ENCODE results near the gene DESI2. TPM values are rescaled to one million over a fixed set of nuclear protein-coding genes. Genes with fewer than 3 reads are reported as not detected.
"Not testable (repeated sequence)": the region's sequence is repeated elsewhere in the genome, so short reads cannot be mapped to it uniquely, and the experiment has no call there.

Gene DESI2
- total and polyA plus RNA-seq, 2 experiments from 2014 or later = 31.5 to 48.2 TPM

DNA sequence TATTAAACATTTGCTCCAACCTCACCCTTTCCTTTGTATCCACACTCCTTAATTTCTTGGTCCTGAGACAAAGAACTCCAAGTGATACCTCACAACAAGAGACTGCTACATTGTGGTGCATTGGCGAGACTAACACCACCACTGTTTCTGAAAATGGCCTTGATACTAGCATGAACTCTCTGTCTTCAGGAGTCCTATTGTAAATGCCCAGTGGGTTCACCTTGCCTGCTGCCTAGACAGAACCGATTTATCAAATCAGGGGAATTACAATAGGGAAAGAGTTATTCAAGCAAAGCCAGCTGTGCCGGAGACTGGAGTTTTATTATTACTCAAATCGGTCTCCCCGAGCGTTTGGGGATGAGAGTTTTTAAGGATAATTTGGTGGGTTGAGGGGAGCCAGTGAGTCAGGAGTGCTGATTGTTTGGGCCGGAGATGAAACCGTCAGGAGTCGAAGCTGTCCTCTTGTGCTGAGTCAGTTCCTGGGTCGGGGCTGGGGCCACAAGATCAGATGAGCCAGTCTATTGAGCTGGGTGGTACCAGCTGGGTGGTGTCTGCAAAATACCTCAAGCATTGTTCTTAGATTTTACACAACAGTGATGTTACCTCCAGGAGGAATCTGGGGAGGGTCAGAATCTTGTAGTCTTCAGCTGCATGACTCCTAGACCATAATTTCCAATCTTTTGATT is 83.1 kb downstream of the DESI2 start:
- TF ChIP-seq CTCF (IDR thresholded peaks at IDR 0.05; ENCODE audit: poor library complexity) = no peak
- no peak for TF ChIP-seq EZH2phosphoT487 (IDR thresholded peaks at IDR 0.05; ENCODE audit: low read depth, severe bottlenecking, unreplicated experiment)
- no peak for TF ChIP-seq EZH2 (IDR thresholded peaks at IDR 0.05; ENCODE audit: borderline replicate concordance)
- no peak overlapping the region for H3K27ac ChIP-seq
- H3K79me2 ChIP-seq = no peaks in the 10 kb centered on the region
- H3K27me3 ChIP-seq = no peaks in the 10 kb centered on the region
- WGBS (ENCODE audit: low lambda C conversion rate, missing lambda C conversion rate) = 93% methylated on average over 10 of the region's 10 CpGs
- no peak overlapping the region for H3K4me3 ChIP-seq
- no peaks in the 10 kb centered on the region for H3K9me2 ChIP-seq (replicated peaks; ENCODE audit: insufficient read depth)
- no peak overlapping the region for H3K4me2 ChIP-seq
- no peaks in the 10 kb centered on the region for H3K4me1 ChIP-seq (ENCODE audit: insufficient read depth)
- H3K9me3 ChIP-seq (ENCODE audit: low read depth) = no peaks in the 10 kb centered on the region
- no peaks in the 10 kb centered on the region for H3K36me3 ChIP-seq (replicated peaks; ENCODE audit: insufficient read depth, low read depth)
- no peak overlapping the region for H2AFZ ChIP-seq
- DNase-seq (ENCODE audit: low spot score) = no peak
- H4K20me1 ChIP-seq (ENCODE audit: insufficient read depth, poor library complexity, severe bottlenecking) = no peaks in the 10 kb centered on the region

- not testable (repeated sequence) for H3K27ac ChIP-seq
Measured at GRCh38 chr1:244739140-244739539, 86.2 kb downstream of the DESI2 start.

DNA sequence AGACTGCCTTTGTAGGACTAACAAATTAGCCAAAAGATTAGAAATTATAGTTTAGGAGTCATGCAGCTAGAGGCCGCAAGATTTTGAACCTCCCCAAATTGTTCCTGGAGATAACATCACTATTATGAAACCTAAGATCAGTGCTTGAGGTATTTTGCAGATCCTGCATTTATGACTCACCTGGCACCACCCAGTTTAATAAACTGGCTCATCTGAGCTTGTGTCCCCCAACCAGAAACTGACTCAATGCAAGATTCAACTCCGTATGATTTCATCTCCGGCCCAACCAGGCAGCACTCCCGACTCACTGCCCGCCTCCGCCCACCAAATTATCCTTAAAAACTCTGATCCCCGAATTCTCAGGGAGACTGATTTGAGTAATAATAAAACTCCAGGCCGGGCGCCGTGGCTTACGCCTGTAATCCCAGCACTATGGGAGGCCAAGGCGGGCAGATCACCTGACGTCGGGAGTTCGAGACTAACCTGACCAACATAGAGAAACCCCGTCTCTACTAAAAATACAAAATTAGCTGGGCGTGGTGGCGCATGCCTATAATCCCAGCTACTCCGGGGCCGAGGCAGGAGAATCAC is 87.2 kb downstream of the DESI2 start:
- H3K27ac ChIP-seq; H4K20me1 ChIP-seq (ENCODE audit: insufficient read depth, poor library complexity, severe bottlenecking); H3K36me3 ChIP-seq (replicated peaks; ENCODE audit: insufficient read depth, low read depth); H2AFZ ChIP-seq; H3K9me2 ChIP-seq (replicated peaks; ENCODE audit: insufficient read depth); H3K79me2 ChIP-seq; H3K4me3 ChIP-seq; DNase-seq (ENCODE audit: low spot score); H3K27me3 ChIP-seq; H3K4me1 ChIP-seq (ENCODE audit: insufficient read depth); H3K4me2 ChIP-seq; H3K9me3 ChIP-seq (ENCODE audit: low read depth): not testable (repeated sequence)
- 82% methylated on average over 20 of the region's 20 CpGs for WGBS (ENCODE audit: low lambda C conversion rate, missing lambda C conversion rate)

More at GRCh38 chr1:244739140-244739539, 86.2 kb downstream of the DESI2 start:
- H2AFZ ChIP-seq; H3K4me2 ChIP-seq; H3K4me3 ChIP-seq; H3K79me2 ChIP-seq; H3K9me2 ChIP-seq (replicated peaks; ENCODE audit: insufficient read depth); H3K4me1 ChIP-seq (ENCODE audit: insufficient read depth); H3K9me3 ChIP-seq (ENCODE audit: low read depth); H3K27me3 ChIP-seq; H4K20me1 ChIP-seq (ENCODE audit: insufficient read depth, poor library complexity, severe bottlenecking); H3K36me3 ChIP-seq (replicated peaks; ENCODE audit: insufficient read depth, low read depth); DNase-seq (ENCODE audit: low spot score): not testable (repeated sequence)
- 70% methylated on average over 2 of the region's 2 CpGs for WGBS (ENCODE audit: low lambda C conversion rate, missing lambda C conversion rate)

DNA sequence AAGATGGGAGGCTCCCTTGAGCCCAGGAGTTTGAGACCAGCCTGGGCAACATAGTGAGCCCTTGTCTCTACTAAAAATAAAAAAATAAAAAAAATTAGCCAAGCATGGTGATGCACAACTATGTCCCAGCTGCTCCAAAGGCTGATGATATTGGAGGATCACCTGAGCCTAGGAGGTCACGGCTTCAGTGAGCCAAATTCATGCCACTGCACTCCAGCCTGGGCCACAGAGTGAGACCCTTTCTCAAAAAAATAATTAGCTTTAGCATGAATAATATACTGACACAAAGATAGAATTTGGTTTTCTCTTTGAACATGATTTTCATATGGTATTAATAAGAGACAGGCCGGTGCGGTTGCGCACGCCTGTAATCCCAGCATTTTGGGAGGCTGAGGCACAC is 88.8 kb downstream of the DESI2 start:
- Histone ChIP-seq H3K9me2 (replicated peaks; ENCODE audit: insufficient read depth) (no peaks in the 10 kb centered on the region), H3K4me3 (no peak overlapping the region), H3K27ac (no peak overlapping the region), H4K20me1 (ENCODE audit: insufficient read depth, poor library complexity, severe bottlenecking) (no peaks in the 10 kb centered on the region), H3K27me3 (no peaks in the 10 kb centered on the region), H3K36me3 (replicated peaks; ENCODE audit: insufficient read depth, low read depth) (no peaks in the 10 kb centered on the region), H3K4me1 (ENCODE audit: insufficient read depth) (no peaks in the 10 kb centered on the region), H3K4me2 (no peak overlapping the region), H3K9me3 (ENCODE audit: low read depth) (no peaks in the 10 kb centered on the region), H3K79me2 (no peaks in the 10 kb centered on the region), H2AFZ (no peak overlapping the region)
- TF ChIP-seq EZH2 (IDR thresholded peaks at IDR 0.05; ENCODE audit: borderline replicate concordance) (no peak), EZH2phosphoT487 (IDR thresholded peaks at IDR 0.05; ENCODE audit: low read depth, severe bottlenecking, unreplicated experiment) (no peak), CTCF (IDR thresholded peaks at IDR 0.05; ENCODE audit: poor library complexity) (no peak)
- 96% methylated on average over 5 of the region's 5 CpGs for WGBS (ENCODE audit: low lambda C conversion rate, missing lambda C conversion rate)
- no peak for DNase-seq (ENCODE audit: low spot score)

All from hepatocyte (in vitro differentiated cells).